ENCODE measurements around the gene CDC27.
"Not testable (repeated sequence)": the region's sequence is repeated elsewhere in the genome, so short reads cannot be mapped to it uniquely, and the experiment has no call there.

The CDC27 gene

GRCh38 chr17:47085736-47086135, 103.4 kb downstream of the CDC27 start:
- ChIA-PET CTCF (no interaction called here), POLR2A (no interaction called here)
- DNase-seq (ENCODE audit: extremely low spot score) = no peak
- TF ChIP-seq CTCF (IDR thresholded peaks at IDR 0.05; ENCODE audit: control extremely low read depth, extremely low read depth, low read depth, missing control alignments) = no peak

- no peak for TF ChIP-seq CTCF (IDR thresholded peaks at IDR 0.05; ENCODE audit: control extremely low read depth, extremely low read depth, low read depth, missing control alignments)
- ChIA-PET CTCF (no interaction called here), POLR2A (no interaction called here)
- no peak for DNase-seq (ENCODE audit: extremely low spot score)
Observed at GRCh38 chr17:47078801-47079200, 110.3 kb downstream of the CDC27 start.

- CTCF ChIA-PET = interaction anchor here (0.9 kb wide), 1 partner anchor 10 kb away, joined by 3 read pairs; no protein-coding TSS in a partner anchor
- POLR2A ChIA-PET = no interaction called here
- TF ChIP-seq CTCF (IDR thresholded peaks at IDR 0.05; ENCODE audit: control extremely low read depth, extremely low read depth, low read depth, missing control alignments) = no peak
- DNase-seq (ENCODE audit: extremely low spot score) = no peak
Observed at GRCh38 chr17:47077576-47077975, 111.5 kb downstream of the CDC27 start.

- POLR2A ChIA-PET = no interaction called here
- no peak for TF ChIP-seq CTCF (IDR thresholded peaks at IDR 0.05; ENCODE audit: control extremely low read depth, extremely low read depth, low read depth, missing control alignments)
- CTCF ChIA-PET = interaction anchor here (0.6 kb wide), 1 partner anchor 1537 kb away, joined by 3 read pairs; no protein-coding TSS in a partner anchor
- no peak for DNase-seq (ENCODE audit: extremely low spot score)
Observed at GRCh38 chr17:47076171-47076570, 112.9 kb downstream of the CDC27 start.

- DNase-seq (ENCODE audit: extremely low spot score); POLR2A ChIA-PET; CTCF ChIA-PET: not testable (repeated sequence)
Observed at GRCh38 chr17:47074361-47074760, 114.7 kb downstream of the CDC27 start.

GRCh38 chr17:47073629-47074028, 115.5 kb downstream of the CDC27 start:
- CTCF ChIA-PET = interaction anchor here (1.8 kb wide), 1 partner anchor 23 kb away, joined by 4 read pairs; no protein-coding TSS in a partner anchor
- POLR2A ChIA-PET; DNase-seq (ENCODE audit: extremely low spot score): not testable (repeated sequence)

- ChIA-PET POLR2A (no interaction called here), CTCF (interaction anchor here (1.8 kb wide), 1 partner anchor 24 kb away, joined by 4 read pairs; no protein-coding TSS in a partner anchor)
- DNase-seq (ENCODE audit: extremely low spot score) = no peak
- no peak for TF ChIP-seq CTCF (IDR thresholded peaks at IDR 0.05; ENCODE audit: control extremely low read depth, extremely low read depth, low read depth, missing control alignments)
Observed at GRCh38 chr17:47072886-47073285, 116.2 kb downstream of the CDC27 start.

GRCh38 chr17:47071171-47071570, 117.9 kb downstream of the CDC27 start:
- DNase-seq (ENCODE audit: extremely low spot score); CTCF ChIA-PET; POLR2A ChIA-PET: not testable (repeated sequence)

GRCh38 chr17:47070266-47070665, 118.8 kb downstream of the CDC27 start:
- CTCF ChIA-PET = interaction anchor here (0.7 to 1.1 kb wide), 2 partner anchors 12 to 68 kb away, joined by 3 to 4 read pairs; no protein-coding TSS in a partner anchor
- POLR2A ChIA-PET; DNase-seq (ENCODE audit: extremely low spot score): not testable (repeated sequence)
